Loucy (cell line): Measurements from ENCODE around the gene TNFRSF11A.

Source experiments
- H2AFZ ChIP-seq: fragments of 200-600 bp; sonication (generic); 2 replicates; pipeline ENCODE4 v1.6.0; 2016; ENCODE audit warnings: antibody characterized with exemption, mild to moderate bottlenecking, low read length, moderate library complexity
- H3F3A ChIP-seq: fragments of 200-600 bp; 2 replicates; pipeline ENCODE4 v1.6.0; 2016; ENCODE audit warnings: antibody characterized with exemption, low read depth, mild to moderate bottlenecking
- H3K27me3 ChIP-seq: fragments of 200-600 bp; sonication (generic); 2 replicates; pipeline ENCODE4 v1.6.1; 2014; ENCODE audit warnings: low read length, mild to moderate bottlenecking; ENCODE audit not compliant: insufficient read depth, poor library complexity, severe bottlenecking
- H3K36me3 ChIP-seq: fragments of 200-600 bp; sonication (generic); 2 replicates; pipeline ENCODE4 v1.6.1; 2016; ENCODE audit warnings: low read length; ENCODE audit not compliant: insufficient read depth
- H3K4me1 ChIP-seq: fragments of 200-600 bp; sonication (generic); 2 replicates; pipeline ENCODE4 v1.5.1; 2014; ENCODE audit warnings: low read length, mild to moderate bottlenecking; ENCODE audit not compliant: insufficient read depth, poor library complexity, severe bottlenecking
- H3K4me2 ChIP-seq: fragments of 200-600 bp; sonication (generic); 2 replicates; pipeline ENCODE4 v1.6.0; 2014; ENCODE audit warnings: antibody characterized with exemption, low read length, low read depth, mild to moderate bottlenecking; ENCODE audit not compliant: poor library complexity, severe bottlenecking
- H3K4me3 ChIP-seq: fragments of 200-600 bp; sonication (generic); 2 replicates; pipeline ENCODE4 v1.5.1; 2014; ENCODE audit warnings: low read length, mild to moderate bottlenecking, mixed read lengths; ENCODE audit not compliant: poor library complexity, severe bottlenecking
- H3K79me2 ChIP-seq: fragments of 200-600 bp; sonication (generic); 2 replicates; pipeline ENCODE4 v1.6.1; 2014; ENCODE audit warnings: low read length; ENCODE audit not compliant: insufficient read depth
- H3K9ac ChIP-seq: fragments of 200-600 bp; sonication (generic); 2 replicates; pipeline ENCODE4 v1.6.0; 2014; ENCODE audit warnings: mild to moderate bottlenecking, low read depth, low read length, moderate library complexity; ENCODE audit not compliant: poor library complexity, severe bottlenecking
- H3K9me2 ChIP-seq: fragments of 200-600 bp; sonication (generic); replicated peaks from 2 replicates; pipeline ENCODE4 v1.6.1; 2016; ENCODE audit warnings: low read depth, low read length, mixed read lengths
- H3K9me3 ChIP-seq: fragments of 200-600 bp; sonication (generic); 2 replicates; pipeline ENCODE4 v1.6.1; 2014; ENCODE audit warnings: mild to moderate bottlenecking, antibody characterized with exemption, low read length, low read depth; ENCODE audit not compliant: insufficient read depth
- H4K20me1 ChIP-seq: fragments of 200-600 bp; sonication (generic); 2 replicates; pipeline ENCODE4 v1.6.0; 2014; ENCODE audit warnings: antibody characterized with exemption, low read length, mild to moderate bottlenecking; ENCODE audit not compliant: insufficient read depth, poor library complexity, severe bottlenecking
- CTCF ChIP-seq: fragments of 200-600 bp; sonication (generic); conservative IDR thresholded peaks from 2 replicates; pipeline ENCODE4 v1.5.1; 2014; ENCODE audit warnings: mild to moderate bottlenecking, antibody characterized with exemption, low read length
- EZH2phosphoT487 ChIP-seq: fragments of 200-600 bp; IDR thresholded peaks from 2 replicates; pipeline ENCODE4 v1.6.1; 2018; ENCODE audit warnings: antibody characterized with exemption, mild to moderate bottlenecking, moderate library complexity, borderline replicate concordance

The TNFRSF11A gene

GRCh38 chr18:62394006-62394763 is 69.1 kb downstream of the TNFRSF11A start:
- Histone ChIP-seq H3K36me3 (no peaks in the 10 kb centered on the region), H3K9me2 (no peaks in the 10 kb centered on the region), H3K4me1 (no peaks in the 10 kb centered on the region), H4K20me1 (no peaks in the 10 kb centered on the region), H3K27me3 (no peaks in the 10 kb centered on the region), H3K4me2 (no peak overlapping the region), H3K4me3 (no peak overlapping the region), H3F3A (no peaks in the 10 kb centered on the region), H3K79me2 (no peaks in the 10 kb centered on the region), H2AFZ (no peak overlapping the region), H3K9me3 (no peaks in the 10 kb centered on the region), H3K9ac (no peak overlapping the region)
- no peak for TF ChIP-seq EZH2phosphoT487
- TF ChIP-seq CTCF = no peak

- no peaks in the 10 kb centered on the region for H3F3A ChIP-seq
- no peaks in the 10 kb centered on the region for H3K36me3 ChIP-seq
- H3K4me1 ChIP-seq = peaks cover 6% of the 10 kb centered on the region
- H3K9me2 ChIP-seq = no peaks in the 10 kb centered on the region
- no peaks in the 10 kb centered on the region for H3K9me3 ChIP-seq
- no peak overlapping the region for H3K4me3 ChIP-seq
- no peak overlapping the region for H3K4me2 ChIP-seq
- TF ChIP-seq EZH2phosphoT487 = no peak
- no peak for TF ChIP-seq CTCF
- H4K20me1 ChIP-seq = no peaks in the 10 kb centered on the region
- H3K79me2 ChIP-seq = no peaks in the 10 kb centered on the region
- H3K9ac ChIP-seq = no peak overlapping the region
- H2AFZ ChIP-seq = no peak overlapping the region
- no peaks in the 10 kb centered on the region for H3K27me3 ChIP-seq
Measured at GRCh38 chr18:62396381-62396780, 71.3 kb downstream of the TNFRSF11A start.

GRCh38 chr18:62396967-62397366 is 71.9 kb downstream of the TNFRSF11A start:
- Histone ChIP-seq H3K27me3 (no peaks in the 10 kb centered on the region), H3K4me3 (no peak overlapping the region), H3K4me1 (peaks cover 6% of the 10 kb centered on the region), H3K36me3 (no peaks in the 10 kb centered on the region), H3F3A (no peaks in the 10 kb centered on the region), H2AFZ (no peak overlapping the region), H3K9me2 (no peaks in the 10 kb centered on the region), H3K4me2 (no peak overlapping the region), H3K79me2 (no peaks in the 10 kb centered on the region), H3K9ac (no peak overlapping the region), H4K20me1 (no peaks in the 10 kb centered on the region), H3K9me3 (no peaks in the 10 kb centered on the region)
- no peak for TF ChIP-seq EZH2phosphoT487

- Histone ChIP-seq H3K9me3 (no peaks in the 10 kb centered on the region), H3K4me2 (no peak overlapping the region), H3K9me2 (no peaks in the 10 kb centered on the region), H3K4me3 (no peak overlapping the region), H3K9ac (no peak overlapping the region), H3K27me3 (no peaks in the 10 kb centered on the region), H3K36me3 (no peaks in the 10 kb centered on the region), H2AFZ (no peak overlapping the region), H4K20me1 (no peaks in the 10 kb centered on the region), H3K79me2 (no peaks in the 10 kb centered on the region), H3K4me1 (peaks cover 6% of the 10 kb centered on the region), H3F3A (no peaks in the 10 kb centered on the region)
- TF ChIP-seq EZH2phosphoT487 = no peak
- TF ChIP-seq CTCF = no peak
Measured at GRCh38 chr18:62398291-62398690, 73.2 kb downstream of the TNFRSF11A start.
